ENCODE results near the gene NAALADL2.

GRCh38 chr3:175731543-175731942 lies 872.4 kb downstream of the NAALADL2 start:
- TF ChIP-seq CTCF (conservative IDR thresholded peaks at IDR 0.05) = no peak
- no peak for TF ChIP-seq ZFX (IDR thresholded peaks at IDR 0.05)
